Measurements from ENCODE around the gene AGBL1.

DNA sequence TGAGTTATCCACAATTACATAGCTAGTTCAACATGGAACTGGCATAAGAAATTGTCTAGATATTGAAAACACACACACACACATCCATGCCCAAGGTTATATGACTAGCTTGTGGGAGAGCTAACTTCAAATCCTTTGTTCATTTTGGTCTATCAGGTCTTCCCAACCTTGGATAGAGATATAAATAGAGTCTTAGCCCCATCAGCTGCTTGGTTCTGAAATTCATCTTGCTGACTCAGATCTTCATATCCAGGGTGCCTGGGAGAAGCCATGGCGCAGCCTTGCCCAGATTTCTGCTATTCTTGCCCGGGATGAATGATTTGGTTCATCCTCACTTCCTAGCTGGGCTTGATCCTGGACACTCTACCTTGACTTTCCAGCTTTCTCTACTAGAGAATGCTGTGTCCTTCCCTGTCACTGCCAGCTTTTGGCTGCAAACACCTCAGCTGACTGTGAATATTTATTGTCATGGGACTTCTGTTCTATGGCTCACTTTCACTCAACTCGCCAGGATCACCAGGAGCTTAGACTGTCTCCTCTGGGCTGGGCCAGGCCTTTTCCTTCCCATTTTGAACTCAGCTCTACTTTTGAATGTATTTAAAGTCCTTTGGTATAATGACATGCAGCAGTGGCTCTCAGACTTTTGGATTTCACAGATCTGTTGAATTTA lies 324.4 kb downstream of the AGBL1 start:
- TF ChIP-seq CTCF (IDR thresholded peaks at IDR 0.05; ENCODE audit: insufficient read depth, low read length): no peak
- no peak for TF ChIP-seq POLR2AphosphoS5 (IDR thresholded peaks at IDR 0.05; ENCODE audit: low read depth)
- no peak for TF ChIP-seq GABPA (IDR thresholded peaks at IDR 0.05; ENCODE audit: low read depth)
- TF ChIP-seq, protein P1, sequence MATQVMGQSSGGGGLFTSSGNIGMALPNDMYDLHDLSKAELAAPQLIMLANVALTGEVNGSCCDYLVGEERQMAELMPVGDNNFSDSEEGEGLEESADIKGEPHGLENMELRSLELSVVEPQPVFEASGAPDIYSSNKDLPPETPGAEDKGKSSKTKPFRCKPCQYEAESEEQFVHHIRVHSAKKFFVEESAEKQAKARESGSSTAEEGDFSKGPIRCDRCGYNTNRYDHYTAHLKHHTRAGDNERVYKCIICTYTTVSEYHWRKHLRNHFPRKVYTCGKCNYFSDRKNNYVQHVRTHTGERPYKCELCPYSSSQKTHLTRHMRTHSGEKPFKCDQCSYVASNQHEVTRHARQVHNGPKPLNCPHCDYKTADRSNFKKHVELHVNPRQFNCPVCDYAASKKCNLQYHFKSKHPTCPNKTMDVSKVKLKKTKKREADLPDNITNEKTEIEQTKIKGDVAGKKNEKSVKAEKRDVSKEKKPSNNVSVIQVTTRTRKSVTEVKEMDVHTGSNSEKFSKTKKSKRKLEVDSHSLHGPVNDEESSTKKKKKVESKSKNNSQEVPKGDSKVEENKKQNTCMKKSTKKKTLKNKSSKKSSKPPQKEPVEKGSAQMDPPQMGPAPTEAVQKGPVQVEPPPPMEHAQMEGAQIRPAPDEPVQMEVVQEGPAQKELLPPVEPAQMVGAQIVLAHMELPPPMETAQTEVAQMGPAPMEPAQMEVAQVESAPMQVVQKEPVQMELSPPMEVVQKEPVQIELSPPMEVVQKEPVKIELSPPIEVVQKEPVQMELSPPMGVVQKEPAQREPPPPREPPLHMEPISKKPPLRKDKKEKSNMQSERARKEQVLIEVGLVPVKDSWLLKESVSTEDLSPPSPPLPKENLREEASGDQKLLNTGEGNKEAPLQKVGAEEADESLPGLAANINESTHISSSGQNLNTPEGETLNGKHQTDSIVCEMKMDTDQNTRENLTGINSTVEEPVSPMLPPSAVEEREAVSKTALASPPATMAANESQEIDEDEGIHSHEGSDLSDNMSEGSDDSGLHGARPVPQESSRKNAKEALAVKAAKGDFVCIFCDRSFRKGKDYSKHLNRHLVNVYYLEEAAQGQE (IDR thresholded peaks at IDR 0.05; ENCODE audit: insufficient replicate concordance, low read depth): no peak

Data from HL-60 (cell line).